GM21515 (cell line): Measurements from ENCODE around the gene MAST3.

Source experiments
- ATAC-seq: cut with Tn5 transposase; IDR thresholded peaks from one replicate; pipeline ENCODE4 v1.9.1; 2021; ENCODE audit not compliant: unreplicated experiment

The MAST3 gene

DNA sequence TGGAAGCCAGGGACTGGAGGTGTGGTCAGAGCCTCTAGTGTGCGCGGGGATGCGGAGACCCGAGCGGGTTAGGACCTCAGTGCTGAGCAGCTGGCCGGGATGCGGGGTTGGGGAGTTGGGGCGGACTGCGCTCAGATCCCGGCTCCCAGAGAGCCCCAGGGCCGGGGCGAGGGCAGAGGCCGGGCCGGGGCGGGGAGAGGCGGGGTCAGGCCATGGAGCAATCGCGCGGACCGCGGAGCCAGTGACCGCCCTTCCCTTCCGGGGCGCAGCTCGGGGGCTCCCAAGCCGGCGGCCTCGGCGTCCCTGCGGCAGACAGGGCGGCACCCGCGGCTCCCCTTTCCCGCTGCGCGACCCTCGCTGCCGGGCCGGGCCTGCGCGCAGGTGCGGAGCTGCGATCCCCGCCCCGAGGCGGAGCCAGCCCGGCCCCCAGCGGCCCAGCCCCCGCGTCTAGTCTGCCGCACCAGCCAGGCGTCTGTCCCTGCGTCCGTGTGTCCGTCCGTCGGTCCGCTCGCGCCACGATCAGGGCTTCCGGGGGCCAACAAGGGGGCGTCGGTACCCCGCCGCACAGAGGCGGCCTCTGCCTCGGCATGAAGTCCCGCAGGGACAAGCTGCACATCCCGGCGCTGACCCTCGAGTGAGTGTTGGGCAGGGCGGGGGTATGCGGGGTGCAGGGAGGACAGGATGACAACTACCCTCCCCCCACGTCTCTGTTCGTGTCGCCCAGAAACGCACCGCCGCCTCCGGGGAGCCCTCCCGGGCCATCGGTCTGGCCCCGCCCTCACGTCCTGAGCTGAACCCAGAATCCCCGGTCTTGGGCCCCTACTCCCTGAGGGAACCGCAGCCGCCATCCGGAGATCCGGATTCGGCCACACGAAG is 12.4 kb downstream of the MAST3 start:
- ATAC-seq = no peak

- ATAC-seq = no peak
Observed at GRCh38 chr19:18110609-18111232, 13.1 kb downstream of the MAST3 start.

GRCh38 chr19:18112989-18113478 is 15.5 kb downstream of the MAST3 start:
- no peak for ATAC-seq

DNA sequence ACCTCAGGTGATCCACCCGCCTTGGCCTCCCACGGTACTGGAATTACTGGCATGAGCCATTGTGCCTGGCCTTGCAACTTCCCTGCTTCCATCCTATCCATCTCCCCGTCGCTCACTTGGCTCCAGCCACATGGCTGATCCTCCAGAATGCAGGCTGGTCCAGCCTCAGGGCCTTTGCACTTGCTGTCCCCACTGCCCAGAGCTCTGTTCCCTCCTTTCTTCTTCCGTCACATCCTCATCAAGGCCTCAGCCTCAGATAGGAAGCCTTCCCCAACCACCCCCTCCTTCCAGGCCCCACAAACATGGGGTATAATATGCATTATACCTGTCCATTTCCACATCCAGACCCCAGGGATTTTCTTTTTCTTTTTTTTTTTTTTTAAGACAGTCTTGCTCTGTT is 16.2 kb downstream of the MAST3 start:
- ATAC-seq = no peak

- ATAC-seq = no peak
Observed at GRCh38 chr19:18114483-18114882, 16.9 kb downstream of the MAST3 start.

- ATAC-seq = no peak
Observed at GRCh38 chr19:18117364-18117691, 19.8 kb downstream of the MAST3 start.

- ATAC-seq = peak; percentile 68
Observed at GRCh38 chr19:18117692-18118378, 20.3 kb downstream of the MAST3 start.

GRCh38 chr19:18118420-18119012 is 20.9 kb downstream of the MAST3 start:
- no peak for ATAC-seq

DNA sequence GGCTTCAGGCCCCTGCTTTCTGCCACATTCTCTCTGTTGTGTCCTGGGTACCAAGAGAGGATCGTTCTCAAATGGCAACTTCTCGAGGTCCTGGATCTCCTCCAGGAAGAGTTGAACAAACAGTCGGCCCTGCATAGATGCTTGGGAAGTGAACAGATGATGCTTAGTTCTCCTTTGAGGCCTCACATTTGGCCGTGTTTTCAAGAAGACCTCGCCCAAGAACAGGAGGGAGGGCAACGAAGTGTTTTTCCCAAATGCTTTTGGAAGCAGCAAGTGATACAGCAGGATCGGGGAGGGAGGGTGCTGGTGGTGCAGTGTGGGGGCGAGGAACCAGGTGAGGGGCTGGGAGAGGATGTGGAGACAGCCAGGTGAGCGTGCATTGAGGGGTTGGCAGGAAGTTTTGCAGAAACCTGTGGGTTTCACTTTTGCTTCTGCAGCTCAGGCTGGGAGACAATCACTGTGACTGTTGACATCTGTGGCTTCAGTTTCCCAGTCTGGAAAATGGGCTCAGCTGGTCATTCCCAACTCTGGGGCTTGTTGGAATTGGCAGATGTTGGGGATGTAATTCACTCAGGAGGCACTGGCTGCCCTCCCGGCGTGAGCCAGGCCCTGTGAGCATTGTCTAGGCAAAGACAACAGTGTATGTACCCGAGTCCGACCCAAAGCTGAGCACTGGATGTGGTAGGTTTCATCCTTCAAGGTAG is 21.6 kb downstream of the MAST3 start:
- no peak for ATAC-seq

- ATAC-seq = no peak
Observed at GRCh38 chr19:18119717-18120105, 22.1 kb downstream of the MAST3 start.

DNA sequence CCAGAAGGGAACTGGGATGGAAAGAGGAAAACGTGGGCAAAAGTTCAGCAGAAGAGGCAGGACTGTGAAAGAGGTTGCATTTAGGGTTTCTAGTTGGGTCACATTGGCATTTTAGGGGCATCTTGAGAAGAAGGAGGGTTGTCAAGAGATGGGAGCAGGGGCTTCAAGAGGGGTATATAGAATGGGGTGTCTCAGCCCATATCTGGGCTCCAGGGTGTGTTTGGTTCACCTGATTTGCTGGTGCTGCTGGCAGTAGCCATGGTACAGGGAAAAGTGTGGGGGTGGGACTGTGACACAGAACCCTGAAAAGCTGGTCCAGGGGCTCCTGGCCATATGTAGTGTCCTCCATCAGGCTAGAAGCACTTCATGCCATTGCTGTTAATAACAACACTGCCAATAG is 22.5 kb downstream of the MAST3 start:
- no peak for ATAC-seq

DNA sequence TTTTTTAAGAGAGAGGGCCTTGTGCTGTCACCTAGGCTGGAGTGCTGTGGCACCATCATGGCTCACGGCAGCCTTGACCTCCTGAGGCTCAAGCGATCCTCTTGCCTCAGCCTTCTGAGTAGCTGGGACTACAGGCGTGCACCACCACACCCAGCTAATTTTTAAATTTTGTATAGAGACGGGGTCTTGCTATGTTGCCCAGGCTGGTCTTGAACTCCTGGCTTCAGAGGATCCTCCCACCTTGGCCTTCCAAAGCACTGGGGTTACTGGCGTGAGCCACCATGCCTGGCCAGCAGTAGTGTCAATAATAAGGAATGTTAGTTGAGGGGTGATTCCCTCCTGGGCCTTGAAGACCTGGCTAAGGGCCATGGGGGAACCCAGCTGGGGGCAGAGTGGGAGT is 23.6 kb downstream of the MAST3 start:
- ATAC-seq = no peak

DNA sequence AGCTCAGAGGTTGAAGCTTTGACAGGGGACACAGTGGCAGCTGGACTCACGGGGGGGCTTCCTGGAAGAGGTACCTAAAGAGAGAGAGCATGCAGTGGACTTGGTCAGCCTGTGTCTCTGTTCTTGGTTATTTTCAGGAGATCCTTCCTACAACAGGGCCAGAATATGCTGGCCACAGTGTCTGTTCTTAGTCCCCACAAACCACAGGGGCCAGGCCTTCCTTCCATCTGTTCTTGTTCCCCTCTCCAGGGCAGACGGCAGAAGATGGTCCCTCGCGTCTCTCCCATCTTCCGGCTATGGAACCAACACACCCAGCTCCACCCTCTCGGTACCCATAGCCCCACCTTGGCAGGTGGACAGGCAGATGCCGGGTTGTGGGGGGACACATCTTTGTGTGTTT is 24.8 kb downstream of the MAST3 start:
- no peak for ATAC-seq

DNA sequence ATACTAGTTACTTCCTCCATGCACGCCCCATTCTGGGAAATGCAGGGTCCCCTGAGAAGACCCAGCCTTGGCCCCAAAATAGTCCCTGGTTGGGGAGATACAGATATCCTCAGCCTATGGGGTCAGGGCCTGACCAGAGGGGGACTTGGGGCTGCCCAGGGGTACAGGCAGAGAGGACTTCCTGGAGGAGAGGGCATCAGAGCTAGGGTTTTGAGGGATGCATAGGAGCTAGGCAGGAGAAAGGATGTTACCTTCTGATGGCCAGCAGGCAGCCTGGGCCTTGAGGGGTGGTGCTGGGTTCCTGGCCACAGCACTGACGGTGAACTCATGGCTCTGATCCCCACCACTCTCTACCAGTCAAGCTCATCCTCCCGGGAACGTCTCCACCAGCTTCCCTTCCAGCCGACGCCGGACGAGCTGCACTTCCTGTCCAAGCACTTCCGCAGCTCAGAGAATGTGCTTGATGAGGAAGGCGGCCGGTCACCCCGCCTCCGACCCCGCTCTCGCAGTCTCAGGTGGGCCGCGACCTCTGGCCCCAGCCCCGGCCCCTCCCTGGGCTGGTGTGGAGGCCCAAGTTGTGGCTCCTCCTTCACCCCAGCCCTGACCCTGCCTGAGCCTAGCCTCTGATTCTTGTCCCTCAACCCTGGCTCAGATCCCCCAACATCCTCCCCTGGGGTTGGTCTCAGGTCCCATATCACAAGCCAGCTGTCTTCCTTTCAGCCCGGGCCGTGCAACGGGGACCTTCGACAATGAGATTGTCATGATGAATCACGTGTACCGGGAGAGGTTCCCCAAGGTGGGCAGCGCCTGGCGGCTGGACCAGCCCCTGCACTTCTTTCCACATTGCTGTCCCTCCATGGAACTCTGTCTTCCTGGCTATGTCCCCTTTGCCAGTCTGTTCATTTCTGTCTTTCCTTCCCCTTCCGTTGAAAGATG is 25.6 kb downstream of the MAST3 start:
- no peak for ATAC-seq

GRCh38 chr19:18123819-18124218 is 26.2 kb downstream of the MAST3 start:
- ATAC-seq = no peak

DNA sequence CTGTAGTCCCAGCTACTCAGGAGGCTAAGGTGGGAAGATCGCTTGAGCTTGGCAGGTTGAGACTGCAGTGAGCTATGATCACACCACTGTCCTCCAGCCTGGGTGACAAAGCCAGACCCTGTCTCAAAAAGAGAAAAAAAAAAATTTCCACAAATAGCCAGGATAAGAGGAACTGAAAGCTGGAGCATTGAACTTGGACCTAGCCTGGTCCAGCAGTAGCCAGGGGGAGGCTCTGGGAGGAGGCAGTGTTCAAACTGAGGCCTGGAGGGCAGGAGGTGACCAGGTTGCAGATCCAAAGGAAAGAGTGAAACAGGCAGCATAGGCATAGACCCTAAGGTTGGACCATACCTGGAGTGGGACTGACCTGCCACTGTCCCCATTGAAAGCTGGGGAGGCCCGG is 28.5 kb downstream of the MAST3 start:
- ATAC-seq = no peak

DNA sequence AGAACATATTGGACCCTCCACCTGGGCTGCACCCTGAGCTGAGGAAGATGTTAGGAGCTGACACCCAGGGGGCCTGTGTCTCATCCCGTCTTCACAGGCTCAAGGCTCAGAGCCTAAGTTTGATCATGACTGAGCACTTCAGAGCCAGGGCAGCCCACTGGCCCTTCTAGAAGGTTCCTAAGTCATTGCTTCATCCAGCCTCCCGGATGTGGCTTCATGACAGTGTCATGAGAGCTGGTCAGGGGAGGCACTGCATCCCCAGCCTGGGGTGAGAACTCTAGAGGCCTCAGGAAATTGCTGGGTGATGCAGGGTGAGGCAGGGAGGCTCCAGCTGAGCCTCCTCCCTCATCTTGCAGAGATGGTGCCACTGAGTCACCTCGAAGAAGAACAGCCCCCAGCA is 30.5 kb downstream of the MAST3 start:
- no peak for ATAC-seq

- ATAC-seq = no peak
Observed at GRCh38 chr19:18128805-18129204, 31.2 kb downstream of the MAST3 start.

- no peak for ATAC-seq
Observed at GRCh38 chr19:18130523-18131242, 33.1 kb downstream of the MAST3 start.
